Muscle layer of duodenum (tissue), 2 donors: ENCODE results near the gene SARM1.

Source experiments
- H3K27ac ChIP-seq: one replicate; pipeline ENCODE4 v1.7.0; 2013; ENCODE audit warnings: mild to moderate bottlenecking, low read length
- H3K27me3 ChIP-seq: one replicate; pipeline ENCODE4 v1.7.0; 2013; ENCODE audit warnings: low read depth, mild to moderate bottlenecking, control low read depth, low read length
- H3K36me3 ChIP-seq, 2 donors: one replicate each; pipeline ENCODE4 v1.7.0; 2013; ENCODE audit warnings: low read length in 2 of 2, control low read depth in 1 of 2, mild to moderate bottlenecking in 1 of 2; ENCODE audit not compliant: insufficient read depth in 2 of 2, control insufficient read depth in 1 of 2
- H3K4me1 ChIP-seq, 2 donors: one replicate each; pipeline ENCODE4 v1.7.0; 2013; ENCODE audit warnings: low read length in 2 of 2, mild to moderate bottlenecking in 2 of 2, control low read depth in 1 of 2, moderate library complexity in 1 of 2; ENCODE audit not compliant: insufficient read depth in 2 of 2, control insufficient read depth in 1 of 2
- H3K4me3 ChIP-seq, 2 donors: one replicate each; pipeline ENCODE4 v1.7.0; 2013; ENCODE audit warnings: low read length in 2 of 2, low read depth in 1 of 2, mild to moderate bottlenecking in 1 of 2
- H3K9me3 ChIP-seq, 2 donors: one replicate each; pipeline ENCODE4 v1.7.0; 2013; ENCODE audit warnings: low read length in 2 of 2, control low read depth in 1 of 2, mild to moderate bottlenecking in 1 of 2; ENCODE audit not compliant: control insufficient read depth in 1 of 2
- donor health status: healthy.

SARM1 gene

GRCh38 chr17:28343491-28343932 is 28.0 kb upstream of the SARM1 start:
- Histone ChIP-seq H3K27ac (no peak overlapping the region), H3K36me3 (peaks cover 58 to 89% of the 10 kb centered on the region in 2 donors), H3K27me3 (no peaks in the 10 kb centered on the region), H3K4me3 (no peak overlapping the region), H3K4me1 (peaks cover 0 to under 1% of the 10 kb centered on the region in 2 donors), H3K9me3 (no peaks in the 10 kb centered on the region)

- peaks cover 63 to 94% of the 10 kb centered on the region in 2 donors for H3K36me3 ChIP-seq
- H3K4me1 ChIP-seq: no peaks in the 10 kb centered on the region
- no peaks in the 10 kb centered on the region for H3K27me3 ChIP-seq
- no peaks in the 10 kb centered on the region for H3K9me3 ChIP-seq
- no peak overlapping the region for H3K27ac ChIP-seq
- H3K4me3 ChIP-seq: no peak overlapping the region
Measured at GRCh38 chr17:28344011-28344410, 27.5 kb upstream of the SARM1 start.

- Histone ChIP-seq H3K27me3 (no peaks in the 10 kb centered on the region), H3K4me1 (no peaks in the 10 kb centered on the region), H3K36me3 (peaks cover 64 to 93% of the 10 kb centered on the region in 2 donors), H3K27ac (no peak overlapping the region), H3K9me3 (no peaks in the 10 kb centered on the region), H3K4me3 (no peak overlapping the region)
Measured at GRCh38 chr17:28344435-28344901, 27.0 kb upstream of the SARM1 start.

GRCh38 chr17:28345419-28346198 is 25.9 kb upstream of the SARM1 start:
- H3K27me3 ChIP-seq: no peaks in the 10 kb centered on the region
- H3K27ac ChIP-seq: no peak overlapping the region
- H3K36me3 ChIP-seq: peaks cover 69 to 95% of the 10 kb centered on the region in 2 donors

GRCh38 chr17:28346199-28346580 is 25.3 kb upstream of the SARM1 start:
- no peaks in the 10 kb centered on the region for H3K27me3 ChIP-seq
- H3K4me1 ChIP-seq: no peaks in the 10 kb centered on the region
- H3K4me3 ChIP-seq: no peak overlapping the region
- H3K9me3 ChIP-seq: no peaks in the 10 kb centered on the region
- no peak overlapping the region for H3K27ac ChIP-seq
- H3K36me3 ChIP-seq: peaks cover 69 to 95% of the 10 kb centered on the region in 2 donors

More at GRCh38 chr17:28345419-28346198, 25.9 kb upstream of the SARM1 start:
- Histone ChIP-seq H3K4me1 (no peaks in the 10 kb centered on the region), H3K4me3 (no peak overlapping the region), H3K9me3 (no peaks in the 10 kb centered on the region)

GRCh38 chr17:28346746-28347246 is 24.7 kb upstream of the SARM1 start:
- Histone ChIP-seq H3K4me1 (no peaks in the 10 kb centered on the region), H3K36me3 (peaks cover 69 to 95% of the 10 kb centered on the region in 2 donors), H3K27me3 (no peaks in the 10 kb centered on the region), H3K4me3 (no peak overlapping the region), H3K9me3 (no peaks in the 10 kb centered on the region), H3K27ac (no peak overlapping the region)

- Histone ChIP-seq H3K4me3 (no peak overlapping the region), H3K27me3 (no peaks in the 10 kb centered on the region), H3K9me3 (no peaks in the 10 kb centered on the region), H3K36me3 (peaks cover 65 to 95% of the 10 kb centered on the region in 2 donors), H3K27ac (no peak overlapping the region), H3K4me1 (no peaks in the 10 kb centered on the region)
Measured at GRCh38 chr17:28347261-28347891, 24.1 kb upstream of the SARM1 start.

- Histone ChIP-seq H3K27me3 (no peaks in the 10 kb centered on the region), H3K4me1 (no peaks in the 10 kb centered on the region), H3K27ac (no peak overlapping the region), H3K9me3 (no peaks in the 10 kb centered on the region), H3K36me3 (peaks cover 75 to 91% of the 10 kb centered on the region in 2 donors), H3K4me3 (no peak overlapping the region)
Measured at GRCh38 chr17:28348979-28349378, 22.5 kb upstream of the SARM1 start.

- Histone ChIP-seq H3K27me3 (no peaks in the 10 kb centered on the region), H3K4me1 (no peaks in the 10 kb centered on the region), H3K9me3 (no peaks in the 10 kb centered on the region), H3K4me3 (no peak overlapping the region), H3K36me3 (peaks cover 72 to 90% of the 10 kb centered on the region in 2 donors), H3K27ac (no peak overlapping the region)
Measured at GRCh38 chr17:28350271-28350670, 21.2 kb upstream of the SARM1 start.

GRCh38 chr17:28357061-28357900 is 14.2 kb upstream of the SARM1 start, which contains the start of gene POLDIP2:
TSS of gene POLDIP2 (minus strand) at chr17:28357527. CDS start at chr17:28357448, 79 bp downstream.
- Histone ChIP-seq H3K4me1 (peaks cover 13 to 22% of the 10 kb centered on the region in 2 donors), H3K36me3 (peaks cover 40 to 54% of the 10 kb centered on the region in 2 donors), H3K9me3 (no peaks in the 10 kb centered on the region), H3K27me3 (no peaks in the 10 kb centered on the region), H3K27ac (peak within 1 kb of the TSS; percentile 77), H3K4me3 (peak within 1 kb of the TSS; percentile 89 to 98)

GRCh38 chr17:28357901-28358197 is 13.6 kb upstream of the SARM1 start:
- Histone ChIP-seq H3K27ac (peak overlapping the region; percentile 73), H3K4me1 (peaks cover 13 to 22% of the 10 kb centered on the region in 2 donors), H3K9me3 (no peaks in the 10 kb centered on the region), H3K4me3 (peak overlapping the region; percentile 89 to 98), H3K27me3 (no peaks in the 10 kb centered on the region), H3K36me3 (peaks cover 40 to 56% of the 10 kb centered on the region in 2 donors)
